ENCODE measurements around the gene PLA2G4B. TPM values are rescaled to one million over a fixed set of nuclear protein-coding genes. Genes with fewer than 3 reads are reported as not detected.

Gene PLA2G4B
- total RNA-seq, 2 donors from 2014 or later = 6.9 to 10.1 TPM

GRCh38 chr15:41881086-41881485 is 42.4 kb downstream of the PLA2G4B start:
- H3K27ac ChIP-seq (ENCODE audit: low read depth, low read length) = no peak overlapping the region
- 84 to 92% methylated on average over 5 to 8 of the region's 8 CpGs for WGBS, 2 experiments (ENCODE audit: insufficient coverage in 1 of 2, insufficient read length in 1 of 2)
- H3K4me3 ChIP-seq (ENCODE audit: low read length) = no peak overlapping the region
- no peaks in the 10 kb centered on the region for H3K9me3 Mint-ChIP-seq
- peaks cover 39% of the 10 kb centered on the region for H3K27me3 ChIP-seq (ENCODE audit: control insufficient read depth, insufficient read depth, low read length, poor library complexity, severe bottlenecking)
- peak overlapping the region; percentile 30 for H3K4me3 Mint-ChIP-seq
- no peaks in the 10 kb centered on the region for H3K36me3 ChIP-seq (ENCODE audit: control insufficient read depth, insufficient read depth, low read length)
- peaks cover 1% of the 10 kb centered on the region for H3K4me1 Mint-ChIP-seq
- H3K9me3 ChIP-seq (ENCODE audit: control insufficient read depth, low read length) = no peaks in the 10 kb centered on the region
- peaks cover 43% of the 10 kb centered on the region for H3K27me3 Mint-ChIP-seq (ENCODE audit: insufficient read depth)
- H3K4me1 ChIP-seq (ENCODE audit: control insufficient read depth, insufficient read depth, low read length) = no peaks in the 10 kb centered on the region
- no peak for DNase-seq
- no peak for TF ChIP-seq CTCF (conservative IDR thresholded peaks at IDR 0.05)
- H3K36me3 Mint-ChIP-seq (ENCODE audit: low read depth) = no peaks in the 10 kb centered on the region
- no peak overlapping the region for H3K9ac ChIP-seq (ENCODE audit: extremely low read depth, low read length, poor library complexity, severe bottlenecking)
- no peak overlapping the region for H3K27ac Mint-ChIP-seq

- Histone ChIP-seq H3K4me3 (ENCODE audit: low read length) (no peak overlapping the region), H3K4me1 (ENCODE audit: control insufficient read depth, insufficient read depth, low read length) (no peaks in the 10 kb centered on the region), H3K9me3 (ENCODE audit: control insufficient read depth, low read length) (no peaks in the 10 kb centered on the region), H3K27me3 (ENCODE audit: control insufficient read depth, insufficient read depth, low read length, poor library complexity, severe bottlenecking) (peaks cover 39% of the 10 kb centered on the region), H3K36me3 (ENCODE audit: control insufficient read depth, insufficient read depth, low read length) (no peaks in the 10 kb centered on the region), H3K27ac (ENCODE audit: low read depth, low read length) (no peak overlapping the region), H3K9ac (ENCODE audit: extremely low read depth, low read length, poor library complexity, severe bottlenecking) (no peak overlapping the region)
- Mint-ChIP-seq H3K4me3 (peak overlapping the region; percentile 30), H3K27me3 (ENCODE audit: insufficient read depth) (peaks cover 43% of the 10 kb centered on the region), H3K4me1 (peaks cover 1% of the 10 kb centered on the region), H3K27ac (no peak overlapping the region), H3K36me3 (ENCODE audit: low read depth) (no peaks in the 10 kb centered on the region), H3K9me3 (no peaks in the 10 kb centered on the region)
- WGBS, 2 experiments (ENCODE audit: insufficient coverage in 1 of 2, insufficient read length in 1 of 2) = 58 to 61% methylated on average over 10 of the region's 10 CpGs
- TF ChIP-seq CTCF (conservative IDR thresholded peaks at IDR 0.05) = no peak
- DNase-seq = no peak
Observed at GRCh38 chr15:41881550-41881919, 42.9 kb downstream of the PLA2G4B start.

- Histone ChIP-seq H3K4me1 (ENCODE audit: control insufficient read depth, insufficient read depth, low read length) (no peaks in the 10 kb centered on the region), H3K4me3 (ENCODE audit: low read length) (no peak overlapping the region), H3K27ac (ENCODE audit: low read depth, low read length) (no peak overlapping the region), H3K27me3 (ENCODE audit: control insufficient read depth, insufficient read depth, low read length, poor library complexity, severe bottlenecking) (peaks cover 39% of the 10 kb centered on the region), H3K9ac (ENCODE audit: extremely low read depth, low read length, poor library complexity, severe bottlenecking) (no peak overlapping the region), H3K9me3 (ENCODE audit: control insufficient read depth, low read length) (no peaks in the 10 kb centered on the region), H3K36me3 (ENCODE audit: control insufficient read depth, insufficient read depth, low read length) (no peaks in the 10 kb centered on the region)
- H3K36me3 Mint-ChIP-seq (ENCODE audit: low read depth) = no peaks in the 10 kb centered on the region
- 16 to 21% methylated on average over 22 to 60 of the region's 81 CpGs for WGBS, 2 experiments (ENCODE audit: insufficient coverage in 1 of 2, insufficient read length in 1 of 2)
- H3K4me3 Mint-ChIP-seq = peak overlapping the region; percentile 42
- DNase-seq = peak; percentile 79
- H3K27me3 Mint-ChIP-seq (ENCODE audit: insufficient read depth) = peaks cover 43% of the 10 kb centered on the region
- TF ChIP-seq CTCF (conservative IDR thresholded peaks at IDR 0.05) = peak; percentile 11
- no peaks in the 10 kb centered on the region for H3K9me3 Mint-ChIP-seq
- H3K27ac Mint-ChIP-seq = no peak overlapping the region
- peaks cover 1% of the 10 kb centered on the region for H3K4me1 Mint-ChIP-seq
Observed at GRCh38 chr15:41881920-41882688, 43.5 kb downstream of the PLA2G4B start.
